ENCODE data around the gene VPS13D. TPM values are rescaled to one million over a fixed set of nuclear protein-coding genes. Genes with fewer than 3 reads are reported as not detected.
A peak's percentile ranks its signal among the peaks of the same experiment; 100 is the strongest.

Gene VPS13D
- total and polyA plus RNA-seq, 2 donors (not counting 3 experiments of a cell fraction or from before 2014, with no cell fraction given): 13.6 to 48.5 TPM

DNA sequence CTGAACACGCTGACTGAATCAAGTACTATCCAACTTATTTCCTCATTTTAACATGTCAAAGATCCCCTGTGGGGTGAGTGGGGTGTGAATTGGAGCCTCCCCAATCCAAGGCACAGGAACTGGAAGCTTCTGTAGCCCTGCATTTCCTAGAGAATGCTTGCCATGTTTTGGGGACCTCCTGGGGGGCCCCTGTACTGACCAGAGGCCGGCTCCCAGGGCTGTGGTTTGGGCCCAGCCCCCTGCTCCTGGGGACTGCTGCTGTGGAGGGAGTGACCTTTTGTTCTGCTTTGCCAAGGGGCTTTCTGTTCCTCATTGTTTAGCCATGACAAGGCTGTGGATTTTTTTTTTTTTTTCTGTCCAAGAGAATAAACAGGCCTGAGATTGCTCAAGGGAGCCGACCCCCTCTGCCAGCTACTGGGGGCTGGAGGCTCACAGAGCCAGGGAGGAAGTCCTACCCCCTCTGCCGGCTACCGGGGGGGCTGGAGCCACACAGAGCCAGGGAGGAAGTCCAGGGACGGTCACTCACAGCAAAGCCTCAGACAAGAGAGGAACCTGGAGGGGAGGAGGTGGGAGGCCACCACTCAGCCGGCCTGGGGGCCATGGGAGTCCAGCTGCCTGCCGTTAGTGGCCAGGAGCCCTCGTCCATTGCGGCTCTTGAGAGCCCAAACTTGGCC, 45.7 kb upstream of the VPS13D start:
- Histone ChIP-seq H4K20me1 (replicated peaks; ENCODE audit: control insufficient read depth, extremely low read depth, insufficient read depth, low read length) (no peaks in the 10 kb centered on the region), H3K27me3 (ENCODE audit: control insufficient read depth in 2 of 2, insufficient read depth in 2 of 2, low read length in 2 of 2) (no peaks in the 10 kb centered on the region), H3K9me3 (replicated peaks; ENCODE audit: control insufficient read depth, insufficient read depth, low read length) (no peaks in the 10 kb centered on the region), H3K36me3 (ENCODE audit: control insufficient read depth in 2 of 2, extremely low read depth in 1 of 2, insufficient read depth in 2 of 2, low read length in 2 of 2) (peaks cover 0 to 4% of the 10 kb centered on the region in 2 experiments), H3K4me1 (ENCODE audit: control insufficient read depth, extremely low read depth, insufficient read depth, low read length) (peaks cover 31% of the 10 kb centered on the region), H3K9ac (replicated peaks; ENCODE audit: extremely low read depth, insufficient read depth, low read length) (peak overlapping the region; percentile 73), H2AFZ (ENCODE audit: low read depth, low read length) (peak overlapping the region; percentile 68), H3K27ac (ENCODE audit: insufficient read depth, low read depth, low read length) (peak overlapping the region; percentile 90), H3K9me1 (replicated peaks; ENCODE audit: control insufficient read depth, extremely low read depth, insufficient read depth, low read length) (no peaks in the 10 kb centered on the region), H3K79me2 (ENCODE audit: control insufficient read depth, insufficient read depth, low read length) (peaks cover 12% of the 10 kb centered on the region), H3K4me3 (replicated peaks in 1 of 3; ENCODE audit: insufficient read depth in 1 of 3, low read depth in 1 of 3, low read length in 3 of 3) (no peak overlapping the region), H3K4me2 (ENCODE audit: insufficient read depth, low read length) (peak overlapping the region; percentile 10)
- CTCF ChIA-PET: interaction anchor here (0.6 to 8.3 kb wide), 8 partner anchors 10 to 60 kb away, joined by 3 to 118 read pairs (median 4); partner anchors contain the start of gene TNFRSF1B
- dilution Hi-C loops (cut with MboI; ENCODE audit: extremely low pct_ligation_motif_present, low sequenced_read_pairs): no loop called here
- FAIRE-seq: peak; percentile 90
- DNase-seq (ENCODE audit: low read depth, low spot score): peak; percentile 93
- no TSS peak for BruUV-seq (replicated peaks)
- TF ChIP-seq POLR2AphosphoS5 (IDR thresholded peaks at IDR 0.05; ENCODE audit: insufficient read depth, low read depth, low read length) (no peak), EZH2 (IDR thresholded peaks at IDR 0.05; ENCODE audit: borderline replicate concordance, low read depth, low read length, severe bottlenecking) (no peak), GATA2 (IDR thresholded peaks at IDR 0.05; ENCODE audit: insufficient read depth, insufficient read length, low read depth, low read length) (no peak), FOS (IDR thresholded peaks at IDR 0.05; ENCODE audit: borderline replicate concordance, insufficient read depth, low read length) (no peak), POLR2A (IDR thresholded peaks at IDR 0.05; ENCODE audit: low read depth, low read length) (no peak), JUN (IDR thresholded peaks at IDR 0.05; ENCODE audit: borderline replicate concordance, insufficient read depth, insufficient read length, low read depth) (peak; percentile 22), MYC (IDR thresholded peaks at IDR 0.05; ENCODE audit: low read depth, low read length) (no peak), CTCF (IDR thresholded peaks at IDR 0.05; ENCODE audit: extremely low read depth in 1 of 2, insufficient read depth in 1 of 2, low read depth in 1 of 2, low read length in 2 of 2) (peak; percentile 42 to 55), MAX (IDR thresholded peaks at IDR 0.05; ENCODE audit: insufficient read depth, insufficient read length) (no peak)
- intact Hi-C loops (cut with micrococcal nuclease): loop anchor here (1.0 kb wide), 5 partner anchors 17 to 59 kb away; no protein-coding TSS in a partner anchor
- POLR2A ChIA-PET: interaction anchor here (0.6 to 1.0 kb wide), 3 partner anchors 11 to 53 kb away, joined by 3 to 12 read pairs (median 6); no protein-coding TSS in a partner anchor

Measured in endothelial cell of umbilical vein (primary cell).